GM12878 (cell line): ENCODE data around the gene ANAPC16. TPM values are rescaled to one million over a fixed set of nuclear protein-coding genes. Genes with fewer than 3 reads are reported as not detected.
A peak's percentile ranks its signal among the peaks of the same experiment; 100 is the strongest.

Source experiments
- CHD2 ChIP-seq: IDR thresholded peaks from 2 replicates; pipeline ENCODE4 v1.6.1; 2011; ENCODE audit warnings: low read depth, low read length, improper control_type of control experiment, borderline replicate concordance
- CUX1 ChIP-seq: IDR thresholded peaks from 2 replicates; pipeline ENCODE4 v1.6.1; 2012; ENCODE audit warnings: improper control_type of control experiment, low read depth, low read length; ENCODE audit not compliant: insufficient replicate concordance
- IRF4 ChIP-seq: IDR thresholded peaks from 2 replicates; pipeline ENCODE4 v1.6.1; 2011; ENCODE audit warnings: low read depth, low read length
- KDM1A ChIP-seq: fragments of 200-600 bp; sonication (generic); IDR thresholded peaks from 2 replicates; pipeline ENCODE4 v1.6.1; 2016; ENCODE audit warnings: borderline replicate concordance
- MXI1 ChIP-seq: fragments of 150-350 bp; IDR thresholded peaks from 2 replicates; pipeline ENCODE4 v1.6.1; 2011; ENCODE audit warnings: low read depth, mild to moderate bottlenecking, inconsistent platforms, low read length, improper control_type of control experiment
- NBN ChIP-seq: fragments of 450-650 bp; IDR thresholded peaks from 2 replicates; pipeline ENCODE4 v1.6.1; 2016
- NKRF ChIP-seq: fragments of 450-650 bp; conservative IDR thresholded peaks from 2 replicates; pipeline ENCODE4 v1.6.1; 2017; ENCODE audit warnings: mild to moderate bottlenecking, moderate library complexity
- NR2C2 ChIP-seq: IDR thresholded peaks from 2 replicates; pipeline ENCODE4 v1.6.1; 2011; ENCODE audit warnings: borderline replicate concordance, low read depth; ENCODE audit not compliant: control insufficient read depth, insufficient read length
- NRF1 ChIP-seq: conservative IDR thresholded peaks from 2 replicates; pipeline ENCODE4 v1.6.1; 2011; ENCODE audit warnings: mild to moderate bottlenecking, low read depth, low read length, improper control_type of control experiment
- PML ChIP-seq: IDR thresholded peaks from 2 replicates; pipeline ENCODE4 v1.6.1; 2012; ENCODE audit warnings: low read length, inconsistent platforms
- RFX5 ChIP-seq: IDR thresholded peaks from 2 replicates; pipeline ENCODE4 v1.6.1; 2011; ENCODE audit warnings: low read depth, low read length, improper control_type of control experiment
- SMC3 ChIP-seq: IDR thresholded peaks from 2 replicates; pipeline ENCODE4 v1.6.1; 2011; ENCODE audit warnings: low read length, improper control_type of control experiment, borderline replicate concordance
- TAF1 ChIP-seq: IDR thresholded peaks from 2 replicates; pipeline ENCODE4 v1.6.1; 2011; ENCODE audit warnings: mild to moderate bottlenecking, low read depth, low read length, borderline replicate concordance
- TARDBP ChIP-seq: IDR thresholded peaks from 2 replicates; pipeline ENCODE4 v1.6.1; 2016; ENCODE audit warnings: borderline replicate concordance
- TCF3 ChIP-seq: IDR thresholded peaks from 2 replicates; pipeline ENCODE4 v1.6.1; 2012; ENCODE audit warnings: low read depth, mild to moderate bottlenecking, low read length, borderline replicate concordance; ENCODE audit not compliant: insufficient read depth
- WRNIP1 ChIP-seq: IDR thresholded peaks from 2 replicates; pipeline ENCODE4 v1.6.1; 2011; ENCODE audit warnings: low read depth, low read length, improper control_type of control experiment, borderline replicate concordance
- ZBTB40 ChIP-seq: fragments of 450-650 bp; IDR thresholded peaks from 2 replicates; pipeline ENCODE4 v1.6.1; 2016; ENCODE audit warnings: mild to moderate bottlenecking, moderate library complexity, borderline replicate concordance
- ZNF274 ChIP-seq: IDR thresholded peaks from one replicate; pipeline ENCODE4 v1.8.0; 2011; ENCODE audit not compliant: insufficient read length, insufficient read depth
- ZNF622 ChIP-seq: fragments of 450-650 bp; IDR thresholded peaks from 2 replicates; pipeline ENCODE4 v1.6.1; 2017; ENCODE audit warnings: mild to moderate bottlenecking, inconsistent platforms
- polyA plus RNA-seq, 11 experiments: library from polyadenylated mRNA; depleted of rRNA in 4 of 11; unstranded in 6 of 11; stranded (reverse) in 5 of 11; fragments of >200 nt; fragmentation: Nextera tagmentation in 4 of 11; fragmentation: Illumina TruSeq in 1 of 11; extraction: Ambion mirVana in 4 of 11; extraction: Trizol in 1 of 11; gene quantifications; 1 replicate in 1 of 11; 2 replicates in 10 of 11; pipeline versions ENCODE4 v1.2.1 to v1.2.3, GENCODE V29; 2011 to 2016; ENCODE audit warnings: inconsistent platforms in 2 of 11, missing spikeins in 2 of 11, low read depth in 1 of 11
- total RNA-seq, 4 experiments: library from RNA; depleted of rRNA in 3 of 4; stranded (reverse); fragments of >200 nt in 3 of 4; fragmentation: Illumina TruSeq in 1 of 4; extraction: Trizol in 1 of 4; gene quantifications; 2 replicates each; pipeline versions ENCODE4 v1.2.1 to v1.2.3, GENCODE V29; 2013 to 2021

ANAPC16 gene
- total and polyA plus RNA-seq, 10 of the 15 experiments (the other 5 are each of a cell fraction or from before 2014, with no cell fraction given): 66.9 to 208 (median 134) TPM

- TF ChIP-seq KDM1A: no peak
- no peak for TF ChIP-seq ZBTB40
- TF ChIP-seq WRNIP1: peak; percentile 81; the same call in 1 of the 2 replicates
- TF ChIP-seq CHD2: 0 out of 2 replicates have a peak, but pooled peaks have one; percentile 71
- TF ChIP-seq NKRF: peak; percentile 42; the same call in 1 of the 2 replicates
- peak; percentile 99 for TF ChIP-seq PML
- TF ChIP-seq TCF3: peak; percentile 98
- peak; percentile 28; the same call in 1 of the 2 replicates for TF ChIP-seq IRF4
- peak; percentile 97 for TF ChIP-seq RFX5
- peak; percentile 89 for TF ChIP-seq TAF1
- no peak for TF ChIP-seq CUX1
- TF ChIP-seq MXI1: peak; percentile 56; the same call in 1 of the 2 replicates
- peak; percentile 81; the same call in 1 of the 2 replicates for TF ChIP-seq NBN
- TF ChIP-seq ZNF622: no peak
- no peak for TF ChIP-seq ZNF274
- peak; percentile 66; the same call in 1 of the 2 replicates for TF ChIP-seq TARDBP
- 0 out of 2 replicates have a peak, but pooled peaks have one; percentile 11 for TF ChIP-seq NRF1
- no peak for TF ChIP-seq NR2C2
- TF ChIP-seq SMC3: peak; percentile 21; the same call in 1 of the 2 replicates
Measured at GRCh38 chr10:72273410-72274212, 57.8 kb downstream of the ANAPC16 start, which contains the start of gene DDIT4 (continued).
